IMR-90 (cell line): ENCODE measurements around the gene SH2D5. TPM values are rescaled to one million over a fixed set of nuclear protein-coding genes. Genes with fewer than 3 reads are reported as not detected.

Experiments used
- ATAC-seq: fragments of 200-7000 bp; cut with Tn5 transposase; 2 replicates; pipeline ENCODE4 v1.9.1; 2020; ENCODE audit warnings: low read depth, mild to moderate bottlenecking, moderate library complexity
- BruUV-seq: library from RNA; stranded (reverse); fragments of 400-500 nt; replicated peaks from 2 replicates; lab custom pipeline; 2021; lab: Mats Ljungman, UMichigan
- CTCF ChIA-PET: fragments of 300-600 bp; formaldehyde crosslinking; extraction: SDS; loops from one replicate; lab custom pipeline; 2021; ENCODE audit warnings: antibody characterized with exemption; lab: Yijun Ruan, JAX
- POLR2A ChIA-PET: fragments of 300-600 bp; sonication (Branson Sonifier 250); formaldehyde crosslinking; loops from one replicate; lab custom pipeline; 2022; ENCODE audit warnings: antibody characterized with exemption; ENCODE audit not compliant: unreplicated experiment; lab: Charles Lee
- DNase-seq: peaks from one replicate; pipeline ENCODE4 v3.0.0; 2013
- H2AFZ ChIP-seq: replicated peaks from 2 replicates; pipeline ENCODE3; 2013; ENCODE audit warnings: low read length, mild to moderate bottlenecking; ENCODE audit not compliant: poor library complexity
- H2AK5ac ChIP-seq: 2 replicates; pipeline ENCODE4 v1.6.1; 2013; ENCODE audit warnings: low read depth, low read length, inconsistent platforms
- H2AK9ac ChIP-seq: replicated peaks from 2 replicates; pipeline ENCODE3; 2013; ENCODE audit warnings: mild to moderate bottlenecking, low read depth, low read length, moderate library complexity; ENCODE audit not compliant: poor library complexity
- H2BK120ac ChIP-seq: 2 replicates; pipeline ENCODE4 v1.6.1; 2013; ENCODE audit warnings: low read depth, low read length, inconsistent platforms
- H2BK15ac ChIP-seq: 3 replicates; pipeline ENCODE4 v1.6.1; 2013; ENCODE audit warnings: low read depth, low read length, inconsistent platforms
- H2BK20ac ChIP-seq: 2 replicates; pipeline ENCODE4 v1.6.1; 2013; ENCODE audit warnings: low read depth, mild to moderate bottlenecking, inconsistent platforms, low read length, moderate library complexity
- H2BK5ac ChIP-seq: 2 replicates; pipeline ENCODE4 v1.6.1; 2013; ENCODE audit warnings: mild to moderate bottlenecking, low read depth, low read length, inconsistent platforms; ENCODE audit not compliant: poor library complexity, severe bottlenecking
- H3K14ac ChIP-seq: replicated peaks from 2 replicates; pipeline ENCODE4 v1.6.1; 2013; ENCODE audit warnings: low read depth, low read length, inconsistent platforms
- H3K18ac ChIP-seq: 2 replicates; pipeline ENCODE4 v1.6.1; 2013; ENCODE audit warnings: low read depth, low read length, control low read depth
- H3K23ac ChIP-seq: 2 replicates; pipeline ENCODE4 v1.6.1; 2013; ENCODE audit warnings: low read depth, low read length, inconsistent platforms
- H3K27ac ChIP-seq: 2 replicates; pipeline ENCODE4 v1.5.1; 2013; ENCODE audit warnings: mild to moderate bottlenecking, control low read depth, low read length; ENCODE audit not compliant: insufficient read depth
- H3K27me3 ChIP-seq: 2 replicates; pipeline ENCODE4 v1.6.1; 2013; ENCODE audit warnings: low read length; ENCODE audit not compliant: control insufficient read depth, insufficient read depth
- H3K36me3 ChIP-seq: 2 replicates; pipeline ENCODE4 v1.6.1; 2013; ENCODE audit warnings: low read length, mixed read lengths; ENCODE audit not compliant: control insufficient read depth, insufficient read depth
- H3K4ac ChIP-seq: 2 replicates; pipeline ENCODE4 v1.6.1; 2013; ENCODE audit warnings: low read depth, low read length, inconsistent platforms
- H3K4me1 ChIP-seq: 2 replicates; pipeline ENCODE4 v1.6.1; 2013; ENCODE audit warnings: low read length, mixed read lengths; ENCODE audit not compliant: control insufficient read depth, insufficient read depth
- H3K4me2 ChIP-seq: 2 replicates; pipeline ENCODE4 v1.6.1; 2013; ENCODE audit warnings: low read depth, mild to moderate bottlenecking, control low read depth, low read length, moderate library complexity
- H3K4me3 ChIP-seq: 2 replicates; pipeline ENCODE4 v1.5.1; 2013; ENCODE audit warnings: low read depth, mild to moderate bottlenecking, control low read depth, low read length, moderate library complexity; ENCODE audit not compliant: insufficient read depth
- H3K56ac ChIP-seq: 2 replicates; pipeline ENCODE4 v1.6.1; 2013; ENCODE audit warnings: low read length, inconsistent platforms; ENCODE audit not compliant: insufficient read depth; ENCODE audit errors: extremely low read depth
- H3K79me1 ChIP-seq, 2 experiments: 2 replicates each; pipeline ENCODE4 v1.6.1; 2013; ENCODE audit warnings: low read length in 2 of 2, inconsistent platforms in 1 of 2, low read depth in 1 of 2
- H3K9ac ChIP-seq: 2 replicates; pipeline ENCODE4 v1.6.1; 2013; ENCODE audit warnings: low read depth, low read length, control low read depth
- H3K9me1 ChIP-seq: 2 replicates; pipeline ENCODE4 v1.6.1; 2013; ENCODE audit warnings: low read length, inconsistent platforms; ENCODE audit not compliant: insufficient read depth
- H3K9me3 ChIP-seq: 2 replicates; pipeline ENCODE4 v1.6.1; 2013; ENCODE audit warnings: low read length; ENCODE audit not compliant: control insufficient read depth, insufficient read depth
- H4K20me1 ChIP-seq: 2 replicates; pipeline ENCODE4 v1.6.1; 2013; ENCODE audit warnings: low read length, inconsistent platforms; ENCODE audit not compliant: insufficient read depth
- H4K5ac ChIP-seq: 2 replicates; pipeline ENCODE4 v1.6.1; 2013; ENCODE audit warnings: mild to moderate bottlenecking, low read depth, low read length, control low read depth
- H4K8ac ChIP-seq, 2 experiments: 2 replicates each; pipeline ENCODE4 v1.6.1; 2013; ENCODE audit warnings: low read depth in 2 of 2, low read length in 2 of 2, control low read depth in 1 of 2, inconsistent platforms in 1 of 2
- H4K91ac ChIP-seq: 2 replicates; pipeline ENCODE4 v1.6.1; 2013; ENCODE audit warnings: low read depth, low read length, inconsistent platforms; ENCODE audit not compliant: insufficient read depth
- CHD1 ChIP-seq: IDR thresholded peaks from 2 replicates; pipeline ENCODE4 v1.6.1; 2012; ENCODE audit warnings: low read depth, low read length, improper control_type of control experiment
- FOS ChIP-seq: fragments of 150-350 bp; IDR thresholded peaks from 2 replicates; pipeline ENCODE4 v1.6.1; 2016; ENCODE audit warnings: low read depth, low read length
- NFE2L2 ChIP-seq: fragments of 150-350 bp; IDR thresholded peaks from 2 replicates; pipeline ENCODE4 v1.6.1; 2016; ENCODE audit warnings: low read depth, mild to moderate bottlenecking, low read length
- RAD21 ChIP-seq: IDR thresholded peaks from 2 replicates; pipeline ENCODE4 v1.6.1; 2012; ENCODE audit warnings: low read length, improper control_type of control experiment
- RCOR1 ChIP-seq: IDR thresholded peaks from 2 replicates; pipeline ENCODE4 v1.6.1; 2012; ENCODE audit warnings: mild to moderate bottlenecking, low read length, improper control_type of control experiment; ENCODE audit not compliant: insufficient replicate concordance
- SMC3 ChIP-seq: fragments of 150-350 bp; IDR thresholded peaks from 2 replicates; pipeline ENCODE4 v1.6.1; 2016; ENCODE audit warnings: low read depth, mild to moderate bottlenecking, antibody characterized with exemption, low read length, moderate library complexity
- WGBS, 2 experiments: methylation state at CpG; one replicate each; pipeline versions ENCODE4 v1.1.5 to v1.1.7; 2013; ENCODE audit warnings: missing lambda C conversion rate in 2 of 2; ENCODE audit not compliant: insufficient read length in 1 of 2; ENCODE audit errors: extremely low coverage in 2 of 2; 5-methylcytosine and 5-hydroxymethylcytosine counted together
- dilution Hi-C: fragments of 300-500 bp; cut with HindIII; formaldehyde crosslinking; loops from one replicate; pipeline ENCODE4 v1.14.3; 2018; ENCODE audit warnings: low sequenced_read_pairs; ENCODE audit not compliant: unreplicated experiment
- in situ Hi-C: fragments of 300-500 bp; cut with MboI; formaldehyde crosslinking; loops from 3 replicates; pipeline ENCODE4 v1.14.3; 2019; ENCODE audit warnings: low sequenced_read_pairs, inconsistent platforms, mixed read lengths
- intact Hi-C: fragments of 100-400 bp; cut with micrococcal nuclease; formaldehyde crosslinking; loops from 2 replicates; pipeline ENCODE4 v1.10.0; 2022
- polyA plus RNA-seq, 3 experiments: library from polyadenylated mRNA; depleted of rRNA; stranded (reverse); fragments of >200 nt; gene quantifications; 2 replicates each; pipeline ENCODE4 v1.2.3, GENCODE V29; 2012; ENCODE audit warnings: low replicate concordance in 1 of 3
- total RNA-seq: library from RNA; depleted of rRNA; stranded (reverse); fragments of >200 nt; gene quantifications from 2 replicates; pipeline ENCODE4 v1.2.3, GENCODE V29; 2012
- TF ChIP-seq, protein P1 (sequence below): conservative IDR thresholded peaks from 2 replicates; pipeline ENCODE4 v1.5.1; 2012; ENCODE audit warnings: mild to moderate bottlenecking, low read depth, low read length, improper control_type of control experiment

The SH2D5 gene
- total and polyA plus RNA-seq, 2 of the 4 experiments (the other 2 are of a cell fraction): 7.2 to 14.4 TPM

- in situ Hi-C loops (no loop called here), dilution Hi-C loops (no loop called here), intact Hi-C loops (no loop called here)
- H2AK5ac ChIP-seq: no peak overlapping the region
- H3K4ac ChIP-seq: no peak overlapping the region
- H3K23ac ChIP-seq: no peak overlapping the region
- no peak overlapping the region for H3K14ac ChIP-seq
- no peak overlapping the region for H3K4me3 ChIP-seq
- CTCF ChIA-PET: no interaction called here
- H3K27ac ChIP-seq: no peak overlapping the region
- H4K20me1 ChIP-seq: no peaks in the 10 kb centered on the region
- peaks cover 6% of the 10 kb centered on the region for H3K36me3 ChIP-seq
- ATAC-seq (no peak), DNase-seq (no peak)
- H3K4me1 ChIP-seq: no peaks in the 10 kb centered on the region
- no TSS peak for BruUV-seq
- H2AK9ac ChIP-seq: peak overlapping the region; percentile 66
- H4K5ac ChIP-seq: no peak overlapping the region
- 60 to 80% methylated on average over 1 of the region's 4 CpGs for WGBS, 2 experiments
- no peak overlapping the region for H4K8ac ChIP-seq
- no peaks in the 10 kb centered on the region for H3K9me1 ChIP-seq
- H2AFZ ChIP-seq: no peak overlapping the region
- POLR2A ChIA-PET: no interaction called here
- H3K79me1 ChIP-seq: no peaks in the 10 kb centered on the region
- H3K4me2 ChIP-seq: no peak overlapping the region
- no peak overlapping the region for H2BK5ac ChIP-seq
- no peak overlapping the region for H3K56ac ChIP-seq
- no peaks in the 10 kb centered on the region for H3K27me3 ChIP-seq
- TF ChIP-seq, protein P1, sequence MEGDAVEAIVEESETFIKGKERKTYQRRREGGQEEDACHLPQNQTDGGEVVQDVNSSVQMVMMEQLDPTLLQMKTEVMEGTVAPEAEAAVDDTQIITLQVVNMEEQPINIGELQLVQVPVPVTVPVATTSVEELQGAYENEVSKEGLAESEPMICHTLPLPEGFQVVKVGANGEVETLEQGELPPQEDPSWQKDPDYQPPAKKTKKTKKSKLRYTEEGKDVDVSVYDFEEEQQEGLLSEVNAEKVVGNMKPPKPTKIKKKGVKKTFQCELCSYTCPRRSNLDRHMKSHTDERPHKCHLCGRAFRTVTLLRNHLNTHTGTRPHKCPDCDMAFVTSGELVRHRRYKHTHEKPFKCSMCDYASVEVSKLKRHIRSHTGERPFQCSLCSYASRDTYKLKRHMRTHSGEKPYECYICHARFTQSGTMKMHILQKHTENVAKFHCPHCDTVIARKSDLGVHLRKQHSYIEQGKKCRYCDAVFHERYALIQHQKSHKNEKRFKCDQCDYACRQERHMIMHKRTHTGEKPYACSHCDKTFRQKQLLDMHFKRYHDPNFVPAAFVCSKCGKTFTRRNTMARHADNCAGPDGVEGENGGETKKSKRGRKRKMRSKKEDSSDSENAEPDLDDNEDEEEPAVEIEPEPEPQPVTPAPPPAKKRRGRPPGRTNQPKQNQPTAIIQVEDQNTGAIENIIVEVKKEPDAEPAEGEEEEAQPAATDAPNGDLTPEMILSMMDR: no peak
- no peak for TF ChIP-seq NFE2L2
- no peak for TF ChIP-seq RCOR1
- TF ChIP-seq RAD21: no peak
- no peak for TF ChIP-seq CHD1
- TF ChIP-seq SMC3: no peak
- TF ChIP-seq FOS: no peak
- H2BK20ac ChIP-seq: no peak overlapping the region
- no peak overlapping the region for H2BK15ac ChIP-seq
- no peak overlapping the region for H4K91ac ChIP-seq
- no peak overlapping the region for H3K18ac ChIP-seq
- H3K9me3 ChIP-seq: no peaks in the 10 kb centered on the region
- H2BK120ac ChIP-seq: no peak overlapping the region
- no peak overlapping the region for H3K9ac ChIP-seq
These were observed 60.3 kb downstream of the SH2D5 start for GRCh38 chr1:20672265-20672632.
